Ascending aorta (tissue), 2 donors: ENCODE results near the gene NEK2. TPM values are rescaled to one million over a fixed set of nuclear protein-coding genes. Genes with fewer than 3 reads are reported as not detected.

ENCODE experiments used
- DNase-seq, 2 donors: peaks; one replicate each; pipeline ENCODE4 v3.0.0-alpha.2; 2019; ENCODE audit warnings: low spot score in 2 of 2
- H3K27ac ChIP-seq, 2 donors: fragments of 200-600 bp; sonication (generic); one replicate each; pipeline ENCODE4 v1.5.1; 2016 to 2017; ENCODE audit warnings: mild to moderate bottlenecking in 1 of 2
- H3K27me3 ChIP-seq: fragments of 200-600 bp; sonication (generic); one replicate; pipeline ENCODE4 v1.5.1; 2017
- H3K36me3 ChIP-seq, 2 donors: fragments of 200-600 bp; sonication (generic); one replicate each; pipeline ENCODE4 v1.5.1; 2016
- H3K4me1 ChIP-seq, 2 donors: fragments of 200-600 bp; sonication (generic); one replicate each; pipeline ENCODE4 v1.5.1; 2016 to 2017; ENCODE audit warnings: mild to moderate bottlenecking in 1 of 2
- H3K4me3 ChIP-seq, 2 donors: fragments of 200-600 bp; sonication (generic); one replicate each; pipeline ENCODE4 v1.5.1; 2016 to 2017; ENCODE audit warnings: mild to moderate bottlenecking in 1 of 2
- H3K9me3 ChIP-seq, 2 donors: fragments of 200-600 bp; sonication (generic); one replicate each; pipeline ENCODE4 v1.5.1; 2016
- CTCF ChIP-seq, 3 experiments: fragments of 200-600 bp in 2 of 3; fragments of 450-650 bp in 1 of 3; sonication (generic) in 2 of 3; IDR thresholded peaks; one replicate each; pipeline ENCODE4 v1.5.1; 2016 to 2019; ENCODE audit warnings: antibody characterized with exemption in 3 of 3, mild to moderate bottlenecking in 1 of 3, moderate library complexity in 1 of 3
- intact Hi-C: fragments of 100-400 bp; cut with DNase I; formaldehyde crosslinking; loops from one replicate; pipeline ENCODE4 v1.15.1; 2023
- total RNA-seq: library from RNA; depleted of rRNA; stranded (reverse); fragments of >200 nt; gene quantifications from one replicate; pipeline ENCODE4 v1.1.0, GENCODE V29; 2016

Gene NEK2
- total RNA-seq, 1 donor from 2014 or later: not detected

DNA sequence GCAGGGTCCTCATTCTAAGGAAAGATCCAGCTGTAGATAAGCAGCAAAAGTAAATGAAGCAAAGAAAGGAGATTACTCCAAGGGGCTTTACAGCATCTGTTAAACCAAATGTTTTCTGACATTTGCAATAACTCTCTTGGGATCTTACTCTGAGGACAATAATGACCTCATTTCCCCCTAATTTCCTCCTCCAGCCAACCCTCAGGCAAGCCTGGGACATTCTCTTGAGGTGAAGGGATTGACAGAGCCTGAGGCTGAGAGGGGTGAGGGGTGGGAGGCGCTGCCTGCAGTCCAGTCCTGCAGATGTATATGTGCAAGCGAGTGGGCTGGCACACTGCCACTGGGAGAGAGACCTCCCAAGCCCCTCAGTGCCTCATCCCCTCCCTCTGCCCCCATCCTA, 40.5 kb upstream of the NEK2 start:
- Histone ChIP-seq H3K4me1 (no peaks in the 10 kb centered on the region), H3K27me3 (no peaks in the 10 kb centered on the region), H3K36me3 (no peaks in the 10 kb centered on the region), H3K4me3 (no peak overlapping the region), H3K27ac (no peak overlapping the region), H3K9me3 (no peaks in the 10 kb centered on the region)
- no peak for TF ChIP-seq CTCF (IDR thresholded peaks at IDR 0.05)
- intact Hi-C loops: no loop called here
- no peak for DNase-seq

GRCh38 chr1:211714154-211714553, 38.7 kb upstream of the NEK2 start:
- H3K27me3 ChIP-seq: no peaks in the 10 kb centered on the region
- intact Hi-C loops: no loop called here
- TF ChIP-seq CTCF (IDR thresholded peaks at IDR 0.05): no peak
- no peaks in the 10 kb centered on the region for H3K36me3 ChIP-seq
- no peak overlapping the region for H3K4me3 ChIP-seq
- H3K4me1 ChIP-seq: no peaks in the 10 kb centered on the region
- DNase-seq: no peak
- H3K27ac ChIP-seq: no peak overlapping the region
- H3K9me3 ChIP-seq: no peaks in the 10 kb centered on the region

GRCh38 chr1:211713231-211713630, 37.8 kb upstream of the NEK2 start:
- DNase-seq: no peak
- TF ChIP-seq CTCF (IDR thresholded peaks at IDR 0.05): no peak
- intact Hi-C loops: no loop called here
- H3K4me1 ChIP-seq: no peaks in the 10 kb centered on the region
- H3K4me3 ChIP-seq: no peak overlapping the region
- no peaks in the 10 kb centered on the region for H3K27me3 ChIP-seq
- no peak overlapping the region for H3K27ac ChIP-seq
- no peaks in the 10 kb centered on the region for H3K36me3 ChIP-seq
- no peaks in the 10 kb centered on the region for H3K9me3 ChIP-seq

GRCh38 chr1:211711315-211711705, 35.9 kb upstream of the NEK2 start:
- TF ChIP-seq CTCF (IDR thresholded peaks at IDR 0.05): no peak
- no peak for DNase-seq
- intact Hi-C loops: no loop called here
- H3K4me3 ChIP-seq: no peak overlapping the region
- H3K27ac ChIP-seq: no peak overlapping the region
- H3K27me3 ChIP-seq: no peaks in the 10 kb centered on the region
- no peaks in the 10 kb centered on the region for H3K36me3 ChIP-seq
- H3K9me3 ChIP-seq: no peaks in the 10 kb centered on the region
- no peaks in the 10 kb centered on the region for H3K4me1 ChIP-seq

GRCh38 chr1:211710566-211711314, 35.3 kb upstream of the NEK2 start:
- Histone ChIP-seq H3K4me3 (no peak overlapping the region), H3K9me3 (no peaks in the 10 kb centered on the region), H3K27me3 (no peaks in the 10 kb centered on the region), H3K36me3 (no peaks in the 10 kb centered on the region), H3K27ac (no peak overlapping the region), H3K4me1 (no peaks in the 10 kb centered on the region)
- DNase-seq: no peak
- no peak for TF ChIP-seq CTCF (IDR thresholded peaks at IDR 0.05)
- intact Hi-C loops: no loop called here

- TF ChIP-seq CTCF (IDR thresholded peaks at IDR 0.05): no peak
- H3K27me3 ChIP-seq: no peaks in the 10 kb centered on the region
- intact Hi-C loops: no loop called here
- no peaks in the 10 kb centered on the region for H3K36me3 ChIP-seq
- no peak overlapping the region for H3K4me3 ChIP-seq
- no peaks in the 10 kb centered on the region for H3K4me1 ChIP-seq
- no peaks in the 10 kb centered on the region for H3K9me3 ChIP-seq
- no peak for DNase-seq
- no peak overlapping the region for H3K27ac ChIP-seq
Observed at GRCh38 chr1:211708926-211709325, 33.5 kb upstream of the NEK2 start.
